Smooth muscle cell (in vitro differentiated cells): ENCODE data around the gene ITPR2. TPM values are rescaled to one million over a fixed set of nuclear protein-coding genes. Genes with fewer than 3 reads are reported as not detected.

ENCODE experiments used
- DNase-seq: peaks from one replicate; lab custom pipeline; 2025; ENCODE audit not compliant: unreplicated experiment; lab: John Stamatoyannopoulos, UW
- H2AFZ ChIP-seq: fragments of 200-600 bp; sonication (generic); 2 replicates; pipeline ENCODE4 v1.6.0; 2016; ENCODE audit warnings: antibody characterized with exemption, low read depth, mild to moderate bottlenecking
- H3F3A ChIP-seq: fragments of 200-600 bp; sonication (generic); 2 replicates; pipeline ENCODE4 v1.6.0; 2017; ENCODE audit warnings: antibody characterized with exemption, low read depth
- H3K27ac ChIP-seq: fragments of 200-600 bp; sonication (generic); 2 replicates; pipeline ENCODE4 v1.5.1; 2016; ENCODE audit warnings: low read depth, mild to moderate bottlenecking
- H3K27me3 ChIP-seq: fragments of 200-600 bp; sonication (generic); 2 replicates; pipeline ENCODE4 v1.6.1; 2016; ENCODE audit warnings: low read depth, mild to moderate bottlenecking
- H3K36me3 ChIP-seq: fragments of 200-600 bp; sonication (generic); 2 replicates; pipeline ENCODE4 v1.5.1; 2016; ENCODE audit warnings: low read depth
- H3K4me1 ChIP-seq: fragments of 200-600 bp; sonication (generic); 2 replicates; pipeline ENCODE4 v1.5.1; 2016; ENCODE audit warnings: low read depth
- H3K4me2 ChIP-seq: fragments of 200-600 bp; sonication (generic); 2 replicates; pipeline ENCODE4 v1.6.0; 2016; ENCODE audit warnings: mild to moderate bottlenecking
- H3K4me3 ChIP-seq: fragments of 200-600 bp; sonication (generic); 2 replicates; pipeline ENCODE4 v1.5.1; 2016; ENCODE audit warnings: mild to moderate bottlenecking
- H3K79me2 ChIP-seq: fragments of 200-600 bp; sonication (generic); 2 replicates; pipeline ENCODE4 v1.6.0; 2016; ENCODE audit warnings: low read depth, mild to moderate bottlenecking
- H3K9ac ChIP-seq: fragments of 200-600 bp; sonication (generic); 2 replicates; pipeline ENCODE4 v1.6.0; 2016; ENCODE audit warnings: low read depth
- H3K9me3 ChIP-seq: fragments of 200-600 bp; sonication (generic); replicated peaks from 2 replicates; pipeline ENCODE4 v1.5.1; 2016; ENCODE audit warnings: low read depth
- H4K20me1 ChIP-seq: fragments of 200-600 bp; sonication (generic); 2 replicates; pipeline ENCODE4 v1.6.0; 2016; ENCODE audit warnings: low read depth
- CTCF ChIP-seq: fragments of 200-600 bp; sonication (generic); IDR thresholded peaks from 2 replicates; pipeline ENCODE4 v1.5.1; 2017; ENCODE audit warnings: borderline replicate concordance, mild to moderate bottlenecking, antibody characterized with exemption; ENCODE audit not compliant: insufficient read depth, poor library complexity, severe bottlenecking
- WGBS: methylation state at CpG from one replicate; pipeline ENCODE4 v1.1.7; 2016; ENCODE audit warnings: low lambda C conversion rate; 5-methylcytosine and 5-hydroxymethylcytosine counted together
- polyA plus RNA-seq: library from polyadenylated mRNA; unstranded; fragments of >200 nt; fragmentation: Nextera tagmentation; extraction: Ambion mirVana; gene quantifications from 2 replicates; pipeline ENCODE4 v1.2.1, GENCODE V29; 2016
- total RNA-seq: library from RNA; depleted of rRNA; stranded (reverse); fragments of >200 nt; gene quantifications from 2 replicates; pipeline ENCODE4 v1.2.3, GENCODE V29; 2014

The ITPR2 gene
- total and polyA plus RNA-seq, 2 experiments from 2014 or later: 6.8 to 17.4 TPM

DNA sequence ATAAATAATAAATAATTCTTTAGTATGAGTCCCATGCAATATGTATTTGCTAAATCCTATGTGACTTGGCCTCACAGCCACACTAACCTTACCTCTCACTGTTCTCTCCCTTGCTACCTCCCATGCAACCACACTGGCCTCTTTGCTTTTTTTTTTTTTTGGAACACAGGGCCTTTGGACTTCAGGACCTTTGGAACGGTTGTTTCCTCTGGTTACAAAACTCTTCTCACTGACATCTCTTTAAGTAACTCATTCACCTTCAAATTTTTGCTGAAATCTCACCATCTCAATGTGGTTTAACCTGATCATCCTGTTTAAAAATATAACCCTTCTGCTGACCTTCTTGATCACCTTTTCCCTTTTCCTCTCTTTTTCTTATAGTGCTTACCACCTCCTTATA lies 443.7 kb downstream of the ITPR2 start:
- TF ChIP-seq CTCF: no peak
- Histone ChIP-seq H3K36me3 (peaks cover 2% of the 10 kb centered on the region), H3K4me2 (no peak overlapping the region), H4K20me1 (no peaks in the 10 kb centered on the region), H3K27me3 (no peaks in the 10 kb centered on the region), H3K4me1 (no peaks in the 10 kb centered on the region), H3K9ac (no peak overlapping the region), H2AFZ (no peak overlapping the region), H3K79me2 (no peaks in the 10 kb centered on the region), H3K4me3 (no peak overlapping the region), H3K9me3 (no peaks in the 10 kb centered on the region), H3K27ac (no peak overlapping the region), H3F3A (no peaks in the 10 kb centered on the region)
- WGBS: 75% methylated on average over 1 of the region's 1 CpG
- DNase-seq: no peak

DNA sequence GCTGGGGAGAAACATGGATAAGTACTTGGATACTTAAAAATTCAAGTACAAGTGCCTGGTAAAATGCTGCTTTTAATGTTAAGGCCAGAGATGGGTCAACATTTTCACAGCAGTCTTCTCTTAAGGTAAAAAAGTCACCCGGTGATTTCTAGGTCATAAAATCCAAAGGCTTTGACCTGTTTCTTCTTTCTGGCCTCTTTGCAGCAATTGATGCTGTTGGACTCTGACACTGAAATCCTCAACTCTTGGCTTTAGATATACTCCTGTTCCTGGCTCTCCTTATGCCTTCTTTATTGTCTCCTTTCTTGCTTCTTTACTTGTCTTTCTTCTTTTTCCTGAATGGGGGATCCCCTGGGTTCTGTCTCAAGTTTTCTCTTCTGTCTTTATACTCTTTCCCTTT lies 448.5 kb downstream of the ITPR2 start:
- Histone ChIP-seq H3K4me3 (no peak overlapping the region), H3K36me3 (peaks cover 2% of the 10 kb centered on the region), H4K20me1 (no peaks in the 10 kb centered on the region), H3K9ac (no peak overlapping the region), H3K79me2 (no peaks in the 10 kb centered on the region), H3K4me1 (no peaks in the 10 kb centered on the region), H2AFZ (no peak overlapping the region), H3K9me3 (no peaks in the 10 kb centered on the region), H3F3A (no peaks in the 10 kb centered on the region), H3K27ac (no peak overlapping the region), H3K4me2 (no peak overlapping the region), H3K27me3 (no peaks in the 10 kb centered on the region)
- WGBS: 84% methylated on average over 1 of the region's 1 CpG
- TF ChIP-seq CTCF: no peak
- DNase-seq: no peak

DNA sequence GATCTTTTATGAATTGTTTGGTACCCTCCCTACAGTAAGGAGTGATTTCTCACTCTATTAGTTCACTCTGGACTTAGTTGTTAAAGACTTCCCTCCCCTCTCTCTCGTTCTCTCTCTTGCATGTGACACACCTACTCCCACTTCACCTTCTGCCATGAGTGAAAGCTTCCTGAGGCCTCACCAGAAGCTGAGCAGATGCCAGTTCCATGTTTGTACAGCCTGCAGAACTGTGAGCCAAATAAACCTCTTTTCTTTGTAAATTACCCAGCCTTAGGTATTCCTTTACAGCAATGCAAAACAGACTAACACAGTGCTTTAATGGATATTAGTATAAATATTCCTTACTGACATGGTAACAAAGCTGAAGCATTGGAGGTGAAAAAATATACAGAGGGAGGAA lies 450.0 kb downstream of the ITPR2 start:
- 100% methylated on average over 1 of the region's 1 CpG for WGBS
- Histone ChIP-seq H3K4me1 (no peaks in the 10 kb centered on the region), H3K4me3 (no peak overlapping the region), H4K20me1 (no peaks in the 10 kb centered on the region), H2AFZ (no peak overlapping the region), H3K27me3 (no peaks in the 10 kb centered on the region), H3K27ac (no peak overlapping the region), H3K9ac (no peak overlapping the region), H3F3A (no peaks in the 10 kb centered on the region), H3K79me2 (no peaks in the 10 kb centered on the region), H3K4me2 (no peak overlapping the region), H3K9me3 (no peaks in the 10 kb centered on the region), H3K36me3 (peaks cover 2% of the 10 kb centered on the region)
- DNase-seq: no peak
- no peak for TF ChIP-seq CTCF

DNA sequence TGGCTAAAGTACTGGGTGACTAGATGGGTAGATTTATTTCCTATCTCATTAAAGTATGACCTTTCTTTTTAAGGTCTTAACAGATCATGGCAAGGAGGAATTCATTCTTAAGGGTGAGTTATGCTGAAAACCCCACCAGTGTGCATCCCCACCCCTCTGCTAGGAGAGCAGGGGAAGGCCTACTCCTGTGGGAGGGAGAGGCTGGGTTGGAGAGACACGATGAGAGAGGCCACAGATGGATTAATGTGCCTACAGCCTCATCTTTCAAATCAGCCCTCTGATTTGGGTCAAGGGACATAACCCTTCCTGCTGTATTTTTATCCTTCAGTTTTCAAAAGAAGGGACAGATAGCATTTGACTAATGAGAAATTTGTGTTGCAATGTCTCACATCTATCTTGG lies 452.1 kb downstream of the ITPR2 start:
- 57% methylated on average over 1 of the region's 1 CpG for WGBS
- no peak overlapping the region for H3K27ac ChIP-seq
- no peaks in the 10 kb centered on the region for H3K4me1 ChIP-seq
- H3K36me3 ChIP-seq: no peaks in the 10 kb centered on the region
- no peaks in the 10 kb centered on the region for H4K20me1 ChIP-seq
- H3K79me2 ChIP-seq: no peaks in the 10 kb centered on the region
- H3K4me3 ChIP-seq: no peak overlapping the region
- no peak overlapping the region for H3K9ac ChIP-seq
- no peak for TF ChIP-seq CTCF
- no peaks in the 10 kb centered on the region for H3K9me3 ChIP-seq
- H3F3A ChIP-seq: no peaks in the 10 kb centered on the region
- no peak overlapping the region for H3K4me2 ChIP-seq
- DNase-seq: no peak
- H2AFZ ChIP-seq: no peak overlapping the region
- H3K27me3 ChIP-seq: no peaks in the 10 kb centered on the region
